HCT116 (cell line): ENCODE results near the gene RIPOR2. TPM values are rescaled to one million over a fixed set of nuclear protein-coding genes. Genes with fewer than 3 reads are reported as not detected.

Source experiments
- ATAC-seq: fragments of 200-7000 bp; cut with Tn5 transposase; 2 replicates; pipeline ENCODE4 v1.9.1; 2020; ENCODE audit warnings: mild to moderate bottlenecking, moderate library complexity
- BruUV-seq: library from RNA; stranded (reverse); fragments of 400-500 nt; replicated peaks from 2 replicates; lab custom pipeline; 2021; lab: Mats Ljungman, UMichigan
- CTCF ChIA-PET: fragments of 300-600 bp; sonication (Branson Sonifier 250); formaldehyde crosslinking; loops from one replicate; lab custom pipeline; 2021; ENCODE audit warnings: antibody characterized with exemption; lab: Charles Lee
- POLR2A ChIA-PET: fragments of 300-600, 350-600 bp; sonication (Branson Sonifier 250); formaldehyde crosslinking; loops from one replicate; lab custom pipeline; 2021; ENCODE audit warnings: antibody characterized with exemption; lab: Charles Lee
- RAD21 ChIA-PET, 2 experiments: fragments of 300-600 bp; sonication (Branson Sonifier 250); formaldehyde crosslinking; loops; one replicate each; lab custom pipeline; 2023; ENCODE audit warnings: low total read pairs in 2 of 2; ENCODE audit not compliant: uncharacterized antibody in 2 of 2, unreplicated experiment in 2 of 2, low non-redundant PET in 1 of 2; lab: Charles Lee
- DNase-seq: peaks from one replicate; pipeline ENCODE4 v3.0.0-alpha.2; 2010; ENCODE audit warnings: low read depth, low spot score
- H2AFZ ChIP-seq: fragments of 200-600 bp; shearing (Covaris generic), sonication (generic); 2 replicates; pipeline ENCODE4 v1.6.1; 2017; ENCODE audit warnings: low read depth, mixed run types, mixed read lengths, antibody characterized with exemption, low read length; ENCODE audit not compliant: poor library complexity, severe bottlenecking
- H3K27ac ChIP-seq: 2 replicates; pipeline ENCODE4 v1.5.1; 2012; ENCODE audit warnings: low read depth, low read length
- H3K27me3 ChIP-seq: fragments of 200-600 bp; sonication (generic); 2 replicates; pipeline ENCODE4 v1.6.1; 2016; ENCODE audit warnings: mixed run types, low read length, mixed read lengths; ENCODE audit not compliant: insufficient read depth
- H3K36me3 ChIP-seq, 2 experiments: fragments of 200-500 bp in 1 of 2; fragments of 200-600 bp in 1 of 2; sonication (Bioruptor generic) in 1 of 2; sonication (generic) in 1 of 2; 2 replicates each; pipeline versions ENCODE4 v1.5.1 to v1.6.1; 2014 to 2016; ENCODE audit warnings: low read length in 2 of 2, inconsistent platforms in 1 of 2, mixed read lengths in 1 of 2, mixed run types in 1 of 2; ENCODE audit not compliant: insufficient read depth in 2 of 2, control insufficient read depth in 1 of 2
- H3K4me1 ChIP-seq, 2 experiments: fragments of 200-600 bp in 1 of 2; sonication (generic) in 1 of 2; 2 replicates each; pipeline versions ENCODE4 v1.5.1 to v1.6.1; 2012 to 2017; ENCODE audit warnings: low read length in 2 of 2, inconsistent platforms in 1 of 2, mild to moderate bottlenecking in 1 of 2, mixed read lengths in 1 of 2, mixed run types in 1 of 2, moderate library complexity in 1 of 2; ENCODE audit not compliant: insufficient read depth in 2 of 2, control insufficient read depth in 1 of 2
- H3K4me2 ChIP-seq: fragments of 200-600 bp; sonication (generic); 2 replicates; pipeline ENCODE4 v1.6.1; 2017; ENCODE audit warnings: mixed run types, low read length, mixed read lengths
- H3K4me3 ChIP-seq, 2 experiments: fragments of 200-600 bp in 1 of 2; sonication (generic) in 1 of 2; replicated peaks in 1 of 2; 2 replicates each; pipeline ENCODE4 v1.5.1; 2011 to 2016; ENCODE audit warnings: low read length in 2 of 2, control low read depth in 1 of 2, low read depth in 1 of 2, mild to moderate bottlenecking in 1 of 2, mixed read lengths in 1 of 2, mixed run types in 1 of 2
- H3K79me2 ChIP-seq: fragments of 200-600 bp; sonication (generic); 2 replicates; pipeline ENCODE4 v1.6.1; 2017; ENCODE audit warnings: mild to moderate bottlenecking, mixed run types, low read length, moderate library complexity, mixed read lengths; ENCODE audit not compliant: insufficient read depth
- H3K9ac ChIP-seq: fragments of 200-600 bp; sonication (generic); 2 replicates; pipeline ENCODE4 v1.6.1; 2016; ENCODE audit warnings: low read length, mixed read lengths
- H3K9me2 ChIP-seq: fragments of 200-600 bp; sonication (generic), shearing (Covaris generic); 2 replicates; pipeline ENCODE4 v1.6.1; 2017; ENCODE audit warnings: mixed run types, mild to moderate bottlenecking, moderate library complexity; ENCODE audit not compliant: insufficient read depth
- H3K9me3 ChIP-seq, 2 experiments: fragments of 200-500 bp in 1 of 2; fragments of 200-600 bp in 1 of 2; sonication (Bioruptor generic) in 1 of 2; sonication (generic) in 1 of 2; 2 replicates each; pipeline ENCODE4 v1.6.1; 2014 to 2017; ENCODE audit warnings: low read length in 2 of 2, mixed read lengths in 2 of 2, inconsistent platforms in 1 of 2, low read depth in 1 of 2, mild to moderate bottlenecking in 1 of 2, mixed run types in 1 of 2, moderate library complexity in 1 of 2; ENCODE audit not compliant: control insufficient read depth in 1 of 2, insufficient read depth in 1 of 2
- H4K20me1 ChIP-seq: fragments of 200-600 bp; sonication (generic), shearing (Covaris generic); 2 replicates; pipeline ENCODE4 v1.6.1; 2017; ENCODE audit warnings: mixed run types, mild to moderate bottlenecking, moderate library complexity; ENCODE audit not compliant: insufficient read depth
- CBX3 ChIP-seq: IDR thresholded peaks from 2 replicates; pipeline ENCODE4 v1.6.1; 2012; ENCODE audit warnings: low read depth
- CEBPB ChIP-seq: IDR thresholded peaks from 2 replicates; pipeline ENCODE4 v1.6.1; 2012; ENCODE audit warnings: low read depth
- EGR1 ChIP-seq: IDR thresholded peaks from 2 replicates; pipeline ENCODE4 v1.6.1; 2012; ENCODE audit warnings: low read depth
- EZH2 ChIP-seq: fragments of 200-600 bp; sonication (generic); IDR thresholded peaks from 2 replicates; pipeline ENCODE4 v1.6.1; 2017; ENCODE audit warnings: antibody characterized with exemption, mixed run types
- FOSL1 ChIP-seq: IDR thresholded peaks from 2 replicates; pipeline ENCODE4 v1.6.1; 2012; ENCODE audit warnings: low read depth
- JUND ChIP-seq: IDR thresholded peaks from 2 replicates; pipeline ENCODE4 v1.6.1; 2012
- POLR2AphosphoS5 ChIP-seq: IDR thresholded peaks from 2 replicates; pipeline ENCODE4 v1.6.1; 2011; ENCODE audit warnings: mild to moderate bottlenecking, low read depth, low read length, moderate library complexity
- RAD21 ChIP-seq: IDR thresholded peaks from 2 replicates; pipeline ENCODE4 v1.6.1; 2012; ENCODE audit warnings: low read depth, mild to moderate bottlenecking
- SIN3A ChIP-seq: IDR thresholded peaks from 2 replicates; pipeline ENCODE4 v1.6.1; 2012; ENCODE audit warnings: low read depth
- SRF ChIP-seq: IDR thresholded peaks from 2 replicates; pipeline ENCODE4 v1.6.1; 2012; ENCODE audit warnings: low read depth
- TCF7L2 ChIP-seq: IDR thresholded peaks from 2 replicates; pipeline ENCODE4 v1.7.0; 2011; ENCODE audit warnings: borderline replicate concordance, inconsistent platforms; ENCODE audit not compliant: insufficient read depth, insufficient read length; ENCODE audit errors: extremely low read depth
- YY1 ChIP-seq: IDR thresholded peaks from 2 replicates; pipeline ENCODE4 v1.6.1; 2011; ENCODE audit warnings: low read length, low read depth, moderate library complexity, mild to moderate bottlenecking; ENCODE audit not compliant: insufficient replicate concordance; ENCODE audit errors: extremely low read depth
- ZNF274 ChIP-seq: fragments of 200-500 bp; sonication (Bioruptor generic); IDR thresholded peaks from 2 replicates; pipeline ENCODE4 v1.6.1; 2014; ENCODE audit warnings: mild to moderate bottlenecking, low read depth, low read length, inconsistent platforms
- intact Hi-C: fragments of 100-400 bp; cut with micrococcal nuclease; formaldehyde crosslinking; loops from 2 replicates; pipeline ENCODE4 v1.10.0; 2022
- total RNA-seq: library from RNA; stranded (reverse); gene quantifications from one replicate; pipeline ENCODE4 v1.2.1, GENCODE V29; 2021; ENCODE audit not compliant: unreplicated experiment
- TF ChIP-seq, protein P1 (sequence below): IDR thresholded peaks from 2 replicates; pipeline ENCODE4 v1.6.1; 2012; ENCODE audit warnings: low read depth
- TF ChIP-seq, protein P2 (sequence below): IDR thresholded peaks from 2 replicates; pipeline ENCODE4 v1.6.1; 2012
- TF ChIP-seq, protein P3 (sequence below): IDR thresholded peaks from 2 replicates; pipeline ENCODE4 v1.6.1; 2011; ENCODE audit warnings: mild to moderate bottlenecking, low read length, moderate library complexity; ENCODE audit not compliant: insufficient replicate concordance; ENCODE audit errors: extremely low read depth

RIPOR2 gene
- total RNA-seq, 1 experiment from 2014 or later = 0.44 TPM

- no peaks in the 10 kb centered on the region for H3K9me2 ChIP-seq
- ATAC-seq = no peak
- H3K27ac ChIP-seq = no peak overlapping the region
- no peaks in the 10 kb centered on the region for H3K36me3 ChIP-seq
- POLR2A ChIA-PET = no interaction called here
- H3K4me3 ChIP-seq = no peak overlapping the region
- CTCF ChIA-PET = no interaction called here
- TF ChIP-seq, protein P1, sequence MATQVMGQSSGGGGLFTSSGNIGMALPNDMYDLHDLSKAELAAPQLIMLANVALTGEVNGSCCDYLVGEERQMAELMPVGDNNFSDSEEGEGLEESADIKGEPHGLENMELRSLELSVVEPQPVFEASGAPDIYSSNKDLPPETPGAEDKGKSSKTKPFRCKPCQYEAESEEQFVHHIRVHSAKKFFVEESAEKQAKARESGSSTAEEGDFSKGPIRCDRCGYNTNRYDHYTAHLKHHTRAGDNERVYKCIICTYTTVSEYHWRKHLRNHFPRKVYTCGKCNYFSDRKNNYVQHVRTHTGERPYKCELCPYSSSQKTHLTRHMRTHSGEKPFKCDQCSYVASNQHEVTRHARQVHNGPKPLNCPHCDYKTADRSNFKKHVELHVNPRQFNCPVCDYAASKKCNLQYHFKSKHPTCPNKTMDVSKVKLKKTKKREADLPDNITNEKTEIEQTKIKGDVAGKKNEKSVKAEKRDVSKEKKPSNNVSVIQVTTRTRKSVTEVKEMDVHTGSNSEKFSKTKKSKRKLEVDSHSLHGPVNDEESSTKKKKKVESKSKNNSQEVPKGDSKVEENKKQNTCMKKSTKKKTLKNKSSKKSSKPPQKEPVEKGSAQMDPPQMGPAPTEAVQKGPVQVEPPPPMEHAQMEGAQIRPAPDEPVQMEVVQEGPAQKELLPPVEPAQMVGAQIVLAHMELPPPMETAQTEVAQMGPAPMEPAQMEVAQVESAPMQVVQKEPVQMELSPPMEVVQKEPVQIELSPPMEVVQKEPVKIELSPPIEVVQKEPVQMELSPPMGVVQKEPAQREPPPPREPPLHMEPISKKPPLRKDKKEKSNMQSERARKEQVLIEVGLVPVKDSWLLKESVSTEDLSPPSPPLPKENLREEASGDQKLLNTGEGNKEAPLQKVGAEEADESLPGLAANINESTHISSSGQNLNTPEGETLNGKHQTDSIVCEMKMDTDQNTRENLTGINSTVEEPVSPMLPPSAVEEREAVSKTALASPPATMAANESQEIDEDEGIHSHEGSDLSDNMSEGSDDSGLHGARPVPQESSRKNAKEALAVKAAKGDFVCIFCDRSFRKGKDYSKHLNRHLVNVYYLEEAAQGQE = no peak
- TF ChIP-seq TCF7L2 (no peak), FOSL1 (no peak), YY1 (no peak), EZH2 (no peak), RAD21 (no peak), ZNF274 (no peak), POLR2AphosphoS5 (no peak), SIN3A (no peak), CEBPB (no peak), SRF (no peak), JUND (no peak), EGR1 (no peak), CBX3 (no peak)
- TF ChIP-seq, protein P2, sequence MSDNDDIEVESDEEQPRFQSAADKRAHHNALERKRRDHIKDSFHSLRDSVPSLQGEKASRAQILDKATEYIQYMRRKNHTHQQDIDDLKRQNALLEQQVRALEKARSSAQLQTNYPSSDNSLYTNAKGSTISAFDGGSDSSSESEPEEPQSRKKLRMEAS = no peak
- TF ChIP-seq, protein P3, sequence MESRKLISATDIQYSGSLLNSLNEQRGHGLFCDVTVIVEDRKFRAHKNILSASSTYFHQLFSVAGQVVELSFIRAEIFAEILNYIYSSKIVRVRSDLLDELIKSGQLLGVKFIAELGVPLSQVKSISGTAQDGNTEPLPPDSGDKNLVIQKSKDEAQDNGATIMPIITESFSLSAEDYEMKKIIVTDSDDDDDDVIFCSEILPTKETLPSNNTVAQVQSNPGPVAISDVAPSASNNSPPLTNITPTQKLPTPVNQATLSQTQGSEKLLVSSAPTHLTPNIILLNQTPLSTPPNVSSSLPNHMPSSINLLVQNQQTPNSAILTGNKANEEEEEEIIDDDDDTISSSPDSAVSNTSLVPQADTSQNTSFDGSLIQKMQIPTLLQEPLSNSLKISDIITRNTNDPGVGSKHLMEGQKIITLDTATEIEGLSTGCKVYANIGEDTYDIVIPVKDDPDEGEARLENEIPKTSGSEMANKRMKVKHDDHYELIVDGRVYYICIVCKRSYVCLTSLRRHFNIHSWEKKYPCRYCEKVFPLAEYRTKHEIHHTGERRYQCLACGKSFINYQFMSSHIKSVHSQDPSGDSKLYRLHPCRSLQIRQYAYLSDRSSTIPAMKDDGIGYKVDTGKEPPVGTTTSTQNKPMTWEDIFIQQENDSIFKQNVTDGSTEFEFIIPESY = no peak
- TF ChIP-seq, all 23 proteins: peak for 0
- Histone ChIP-seq H3K4me2 (no peak overlapping the region), H3K27me3 (peaks cover 7% of the 10 kb centered on the region; the same call in 1 of the 2 replicates), H3K9ac (no peak overlapping the region), H3K4me1 (peaks cover 0 to 3% of the 10 kb centered on the region in 2 experiments; a peak in 1 of 4 replicates), H4K20me1 (no peaks in the 10 kb centered on the region), H3K9me3 (no peaks in the 10 kb centered on the region), H2AFZ (no peak overlapping the region), H3K79me2 (no peaks in the 10 kb centered on the region)
- RAD21 ChIA-PET = interaction anchor here in 1 of 2 experiments (0.6 kb wide), 1 partner anchor 827 kb away, joined by 6 read pairs; no protein-coding TSS in a partner anchor
- BruUV-seq = no TSS peak
- intact Hi-C loops = no loop called here
- no peak for DNase-seq
Observed at GRCh38 chr6:24861934-24862333, 73.8 kb downstream of the RIPOR2 start.
